Glomerular visceral epithelial cell (primary cell): ENCODE data around the gene ASPSCR1.
A peak's percentile ranks its signal among the peaks of the same experiment; 100 is the strongest.

ENCODE experiments used
- DNase-seq: peaks from one replicate; pipeline ENCODE4 v3.0.0-alpha.2; 2016; ENCODE audit errors: extremely low spot score

The ASPSCR1 gene

GRCh38 chr17:81981511-81981910, 4.1 kb downstream of the ASPSCR1 start:
- peak; percentile 81 for DNase-seq

- DNase-seq: no peak
Measured at GRCh38 chr17:81983011-81983638, 5.7 kb downstream of the ASPSCR1 start.

GRCh38 chr17:81983639-81984373, 6.4 kb downstream of the ASPSCR1 start:
- DNase-seq: no peak

- no peak for DNase-seq
Measured at GRCh38 chr17:81984773-81985410, 7.5 kb downstream of the ASPSCR1 start.

- no peak for DNase-seq
Measured at GRCh38 chr17:81986606-81987005, 9.2 kb downstream of the ASPSCR1 start.

GRCh38 chr17:81987161-81987770, 9.8 kb downstream of the ASPSCR1 start:
- no peak for DNase-seq

GRCh38 chr17:81990836-81991683, 13.6 kb downstream of the ASPSCR1 start:
- DNase-seq: no peak

GRCh38 chr17:81991684-81992305, 14.4 kb downstream of the ASPSCR1 start:
- peak; percentile 90 for DNase-seq

GRCh38 chr17:81992306-81993102, 15.1 kb downstream of the ASPSCR1 start:
- DNase-seq: no peak

- DNase-seq: no peak
Measured at GRCh38 chr17:81993729-81994592, 16.5 kb downstream of the ASPSCR1 start.

GRCh38 chr17:81994593-81995462, 17.4 kb downstream of the ASPSCR1 start:
- no peak for DNase-seq

- DNase-seq: no peak
Measured at GRCh38 chr17:81995463-81996231, 18.2 kb downstream of the ASPSCR1 start.

GRCh38 chr17:81996232-81996756, 18.9 kb downstream of the ASPSCR1 start:
- DNase-seq: no peak

- DNase-seq: no peak
Measured at GRCh38 chr17:81996757-81997441, 19.5 kb downstream of the ASPSCR1 start.

- no peak for DNase-seq
Measured at GRCh38 chr17:81998212-81998611, 20.8 kb downstream of the ASPSCR1 start.

GRCh38 chr17:81998691-81999438, 21.4 kb downstream of the ASPSCR1 start:
- DNase-seq: no peak
